GM18868 (cell line): ENCODE measurements around the gene KRTAP19-1.

Source experiments
- ATAC-seq: cut with Tn5 transposase; IDR thresholded peaks from one replicate; pipeline ENCODE4 v1.9.1; 2021; ENCODE audit warnings: mild to moderate bottlenecking, moderate library complexity; ENCODE audit not compliant: unreplicated experiment

Gene KRTAP19-1

DNA sequence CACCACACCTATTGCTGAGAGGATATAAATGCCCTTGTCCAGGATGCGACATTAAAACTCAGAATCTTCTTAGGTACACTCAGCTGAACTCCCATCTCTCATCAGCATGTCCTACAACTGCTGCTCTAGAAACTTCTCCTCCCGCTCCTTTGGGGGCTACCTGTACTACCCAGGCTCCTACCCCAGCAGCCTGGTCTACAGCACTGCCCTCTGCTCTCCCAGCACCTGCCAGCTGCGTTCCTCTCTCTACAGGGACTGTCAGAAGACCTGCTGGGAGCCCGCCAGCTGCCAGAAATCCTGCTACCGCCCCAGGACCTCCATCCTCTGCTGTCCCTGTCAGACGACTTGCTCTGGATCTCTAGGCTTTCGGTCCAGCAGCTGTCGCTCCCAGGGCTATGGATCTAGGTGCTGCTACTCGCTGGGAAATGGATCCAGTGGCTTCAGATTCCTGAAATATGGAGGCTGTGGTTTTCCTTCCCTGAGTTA, 50.0 kb downstream of the KRTAP19-1 start, which contains the start of gene KRTAP13-4:
KRTAP13-4 (plus strand) TSS at position 51 of the 486 bp plus-strand sequence; CDS start at position 107, 56 bp downstream.
- no peak for ATAC-seq
